PC-3 (cell line): ENCODE measurements around the gene PTPRN2.

Experiments
- EZH2 ChIP-seq: fragments of 300-600 bp; sonication (generic); IDR thresholded peaks from one replicate; pipeline ENCODE4 v1.6.1; 2017; ENCODE audit warnings: antibody characterized with exemption, mild to moderate bottlenecking, low read length; ENCODE audit not compliant: unreplicated experiment
- TF ChIP-seq, protein P1 (sequence below): fragments of 300-600 bp; sonication (generic); conservative IDR thresholded peaks from 2 replicates; pipeline ENCODE4 v1.5.1; 2017; ENCODE audit warnings: antibody characterized with exemption, low read depth, mild to moderate bottlenecking, low read length

DNA sequence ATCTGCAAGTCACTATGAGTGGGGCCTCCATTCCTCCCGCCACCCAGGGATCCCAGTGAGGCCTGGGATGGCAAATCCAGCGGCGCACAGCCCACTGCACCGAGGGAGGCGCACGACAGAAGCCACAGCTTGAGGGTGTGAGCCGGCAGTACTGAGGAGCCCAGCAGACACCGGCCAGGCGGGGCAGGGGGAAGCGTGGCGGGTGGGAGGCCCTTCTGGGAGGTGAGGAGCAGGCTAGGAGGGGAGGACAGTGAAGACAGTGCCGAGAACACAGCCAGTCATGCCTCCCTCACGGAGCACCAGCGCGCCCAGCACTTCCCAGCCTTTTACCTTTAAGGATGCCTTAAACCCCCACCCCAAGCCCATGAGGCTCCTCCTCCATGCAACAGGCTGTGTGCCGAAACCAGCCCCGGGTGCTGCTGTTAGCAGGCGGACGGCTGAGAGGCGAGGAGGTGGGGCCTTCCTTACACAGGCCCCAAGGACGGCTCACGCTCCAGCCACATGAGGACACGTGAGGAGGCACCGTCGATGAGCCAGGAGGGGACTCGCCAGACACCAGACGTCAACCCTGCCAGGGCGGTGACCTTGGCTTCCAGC, 258.5 kb downstream of the PTPRN2 start:
- TF ChIP-seq, protein P1, sequence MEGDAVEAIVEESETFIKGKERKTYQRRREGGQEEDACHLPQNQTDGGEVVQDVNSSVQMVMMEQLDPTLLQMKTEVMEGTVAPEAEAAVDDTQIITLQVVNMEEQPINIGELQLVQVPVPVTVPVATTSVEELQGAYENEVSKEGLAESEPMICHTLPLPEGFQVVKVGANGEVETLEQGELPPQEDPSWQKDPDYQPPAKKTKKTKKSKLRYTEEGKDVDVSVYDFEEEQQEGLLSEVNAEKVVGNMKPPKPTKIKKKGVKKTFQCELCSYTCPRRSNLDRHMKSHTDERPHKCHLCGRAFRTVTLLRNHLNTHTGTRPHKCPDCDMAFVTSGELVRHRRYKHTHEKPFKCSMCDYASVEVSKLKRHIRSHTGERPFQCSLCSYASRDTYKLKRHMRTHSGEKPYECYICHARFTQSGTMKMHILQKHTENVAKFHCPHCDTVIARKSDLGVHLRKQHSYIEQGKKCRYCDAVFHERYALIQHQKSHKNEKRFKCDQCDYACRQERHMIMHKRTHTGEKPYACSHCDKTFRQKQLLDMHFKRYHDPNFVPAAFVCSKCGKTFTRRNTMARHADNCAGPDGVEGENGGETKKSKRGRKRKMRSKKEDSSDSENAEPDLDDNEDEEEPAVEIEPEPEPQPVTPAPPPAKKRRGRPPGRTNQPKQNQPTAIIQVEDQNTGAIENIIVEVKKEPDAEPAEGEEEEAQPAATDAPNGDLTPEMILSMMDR = no peak
- TF ChIP-seq EZH2 = no peak
